Cerebellar cortex (tissue), 1 donor: ENCODE results near the gene ATE1.
A peak's percentile ranks its signal among the peaks of the same experiment; 100 is the strongest.

Experiments used
- DNase-seq: peaks from one replicate; pipeline ENCODE4 v3.0.0-alpha.2; 2015; ENCODE audit warnings: low spot score

The ATE1 gene

GRCh38 chr10:121694966-121695643 is 232.7 kb downstream of the ATE1 start:
- no peak for DNase-seq

GRCh38 chr10:121694327-121694965 is 233.4 kb downstream of the ATE1 start:
- DNase-seq, result peak; percentile 56

GRCh38 chr10:121692626-121693025 is 235.2 kb downstream of the ATE1 start:
- DNase-seq, result peak; percentile 87

- DNase-seq, result no peak
These were observed 236.9 kb downstream of the ATE1 start for GRCh38 chr10:121690970-121691369.
